22Rv1 (cell line): ENCODE measurements around the gene LRP5.

Source experiments
- ZFX ChIP-seq: fragments of 450-650 bp; IDR thresholded peaks from 2 replicates; pipeline ENCODE4 v1.6.1; 2017; ENCODE audit warnings: antibody characterized with exemption, borderline replicate concordance
- TF ChIP-seq, protein P1 (sequence below): fragments of 450-650 bp; IDR thresholded peaks from 2 replicates; pipeline ENCODE4 v1.5.1; 2017; ENCODE audit warnings: mild to moderate bottlenecking

DNA sequence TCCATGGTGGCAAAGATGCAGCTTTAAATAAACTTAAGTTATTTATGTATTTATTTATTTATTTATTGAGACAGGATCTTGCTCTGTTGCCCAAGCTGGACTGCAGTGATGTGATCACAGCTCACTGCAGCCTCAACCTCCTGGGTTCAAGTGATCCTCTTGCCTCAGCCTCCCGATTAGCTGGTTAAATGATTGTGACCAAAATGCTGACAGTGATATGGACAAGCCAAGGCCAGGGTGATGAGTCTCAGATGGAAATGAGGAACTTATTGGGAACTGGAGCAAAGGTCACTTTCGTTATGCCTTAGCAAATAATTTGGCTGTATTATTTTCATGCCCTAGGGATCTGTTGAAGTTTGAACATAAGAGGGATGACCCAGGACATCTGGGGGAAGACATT, 9.3 kb upstream of the LRP5 start:
- TF ChIP-seq, protein P1, sequence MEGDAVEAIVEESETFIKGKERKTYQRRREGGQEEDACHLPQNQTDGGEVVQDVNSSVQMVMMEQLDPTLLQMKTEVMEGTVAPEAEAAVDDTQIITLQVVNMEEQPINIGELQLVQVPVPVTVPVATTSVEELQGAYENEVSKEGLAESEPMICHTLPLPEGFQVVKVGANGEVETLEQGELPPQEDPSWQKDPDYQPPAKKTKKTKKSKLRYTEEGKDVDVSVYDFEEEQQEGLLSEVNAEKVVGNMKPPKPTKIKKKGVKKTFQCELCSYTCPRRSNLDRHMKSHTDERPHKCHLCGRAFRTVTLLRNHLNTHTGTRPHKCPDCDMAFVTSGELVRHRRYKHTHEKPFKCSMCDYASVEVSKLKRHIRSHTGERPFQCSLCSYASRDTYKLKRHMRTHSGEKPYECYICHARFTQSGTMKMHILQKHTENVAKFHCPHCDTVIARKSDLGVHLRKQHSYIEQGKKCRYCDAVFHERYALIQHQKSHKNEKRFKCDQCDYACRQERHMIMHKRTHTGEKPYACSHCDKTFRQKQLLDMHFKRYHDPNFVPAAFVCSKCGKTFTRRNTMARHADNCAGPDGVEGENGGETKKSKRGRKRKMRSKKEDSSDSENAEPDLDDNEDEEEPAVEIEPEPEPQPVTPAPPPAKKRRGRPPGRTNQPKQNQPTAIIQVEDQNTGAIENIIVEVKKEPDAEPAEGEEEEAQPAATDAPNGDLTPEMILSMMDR = no peak
- TF ChIP-seq ZFX = no peak
